CD14-positive monocyte (primary cell): ENCODE results near the gene OR10H5. TPM values are rescaled to one million over a fixed set of nuclear protein-coding genes. Genes with fewer than 3 reads are reported as not detected.
A peak's percentile ranks its signal among the peaks of the same experiment; 100 is the strongest.
"Not testable (repeated sequence)": the region's sequence is repeated elsewhere in the genome, so short reads cannot be mapped to it uniquely, and the experiment has no call there.

Experiments
- DNase-seq, 3 donors: peaks; one replicate each; pipeline ENCODE4 v3.0.0-alpha.2; 2011 to 2022
- H2AFZ ChIP-seq: 2 replicates; pipeline ENCODE4 v1.6.0; 2012; ENCODE audit warnings: mild to moderate bottlenecking, low read depth, low read length, inconsistent platforms; ENCODE audit not compliant: insufficient read depth, poor library complexity, severe bottlenecking
- H3K27ac ChIP-seq, 2 donors: 1 replicate in 1 of 2; 2 replicates in 1 of 2; pipeline ENCODE4 v1.5.1; 2012 to 2013; ENCODE audit warnings: low read length in 2 of 2, control low read depth in 1 of 2, inconsistent platforms in 1 of 2, low read depth in 1 of 2, mild to moderate bottlenecking in 1 of 2
- H3K27me3 ChIP-seq, 2 donors: one replicate each; pipeline versions ENCODE4 v1.6.0 to v1.6.1; 2011 to 2013; ENCODE audit warnings: low read length in 2 of 2; ENCODE audit not compliant: control insufficient read depth in 2 of 2, insufficient read depth in 2 of 2
- H3K36me3 ChIP-seq, 2 donors: replicated peaks in 1 of 2; 1 replicate in 1 of 2; 2 replicates in 1 of 2; pipeline versions ENCODE4 v1.5.1 to v1.6.1; 2012 to 2013; ENCODE audit warnings: low read length in 2 of 2, control low read depth in 1 of 2, inconsistent platforms in 1 of 2, mild to moderate bottlenecking in 1 of 2; ENCODE audit not compliant: insufficient read depth in 2 of 2, control insufficient read depth in 1 of 2
- H3K4me1 ChIP-seq, 2 donors: 1 replicate in 1 of 2; 2 replicates in 1 of 2; pipeline versions ENCODE4 v1.5.1 to v1.6.1; 2012 to 2013; ENCODE audit warnings: low read length in 2 of 2, control low read depth in 1 of 2, inconsistent platforms in 1 of 2, mild to moderate bottlenecking in 1 of 2, moderate library complexity in 1 of 2; ENCODE audit not compliant: insufficient read depth in 2 of 2, control insufficient read depth in 1 of 2
- H3K4me2 ChIP-seq: replicated peaks from 2 replicates; pipeline ENCODE3; 2012; ENCODE audit warnings: low read length, moderate library complexity, mild to moderate bottlenecking; ENCODE audit not compliant: poor library complexity, severe bottlenecking; ENCODE audit errors: extremely low read depth
- H3K4me3 ChIP-seq, 3 experiments: fragments of 200-600 bp in 1 of 3; sonication (generic) in 1 of 3; replicated peaks in 1 of 3; 1 replicate in 2 of 3; 2 replicates in 1 of 3; pipeline ENCODE4 v1.5.1; 2011 to 2013; ENCODE audit warnings: low read length in 3 of 3, mild to moderate bottlenecking in 3 of 3, control low read depth in 2 of 3, low read depth in 2 of 3, inconsistent platforms in 1 of 3, moderate library complexity in 1 of 3
- H3K79me2 ChIP-seq: 2 replicates; pipeline ENCODE4 v1.6.0; 2012; ENCODE audit warnings: mild to moderate bottlenecking, control low read depth, inconsistent platforms, low read length, moderate library complexity; ENCODE audit not compliant: insufficient read depth
- H3K9ac ChIP-seq: 2 replicates; pipeline ENCODE4 v1.6.0; 2017; ENCODE audit warnings: low read length, mild to moderate bottlenecking; ENCODE audit not compliant: insufficient read depth, poor library complexity, severe bottlenecking
- H3K9me3 ChIP-seq, 2 donors: replicated peaks in 1 of 2; 1 replicate in 1 of 2; 2 replicates in 1 of 2; pipeline versions ENCODE4 v1.5.1 to v1.6.1; 2012 to 2013; ENCODE audit warnings: low read length in 2 of 2, control low read depth in 1 of 2; ENCODE audit not compliant: control insufficient read depth in 1 of 2, insufficient read depth in 1 of 2
- H4K20me1 ChIP-seq: 2 replicates; pipeline ENCODE4 v1.6.0; 2012; ENCODE audit warnings: mild to moderate bottlenecking, low read length, control low read depth, moderate library complexity; ENCODE audit not compliant: insufficient read depth
- H3K27ac Mint-ChIP-seq, 7 donors: one replicate each; pipeline ENCODE4 v1.8.0; 2020; ENCODE audit warnings: mild to moderate bottlenecking in 7 of 7, mixed read lengths in 7 of 7, moderate library complexity in 6 of 7, inconsistent platforms in 2 of 7
- H3K27me3 Mint-ChIP-seq, 3 donors: one replicate each; pipeline ENCODE4 v1.8.0; 2021 to 2022; ENCODE audit warnings: low read depth in 3 of 3, mild to moderate bottlenecking in 3 of 3, mixed read lengths in 3 of 3, moderate library complexity in 3 of 3, inconsistent platforms in 1 of 3
- H3K36me3 Mint-ChIP-seq, 2 donors: one replicate each; pipeline ENCODE4 v1.8.0; 2020; ENCODE audit warnings: mixed read lengths in 2 of 2, inconsistent platforms in 1 of 2, mild to moderate bottlenecking in 1 of 2
- H3K4me1 Mint-ChIP-seq: one replicate; pipeline ENCODE4 v1.8.0; 2020; ENCODE audit warnings: mild to moderate bottlenecking, mixed read lengths
- H3K4me3 Mint-ChIP-seq, 2 donors: one replicate each; pipeline ENCODE4 v1.8.0; 2020; ENCODE audit warnings: mild to moderate bottlenecking in 2 of 2, mixed read lengths in 2 of 2, moderate library complexity in 1 of 2
- H3K9me3 Mint-ChIP-seq, 7 donors: one replicate each; pipeline ENCODE4 v1.8.0; 2020 to 2022; ENCODE audit warnings: mixed read lengths in 7 of 7, mild to moderate bottlenecking in 6 of 7, moderate library complexity in 6 of 7, inconsistent platforms in 2 of 7
- CTCF ChIP-seq: fragments of 200-600 bp; IDR thresholded peaks from one replicate; pipeline ENCODE4 v1.8.0; 2022; ENCODE audit warnings: antibody characterized with exemption, mild to moderate bottlenecking
- WGBS: methylation state at CpG from one replicate; pipeline ENCODE4 v1.1.5; 2013; ENCODE audit warnings: missing lambda C conversion rate; ENCODE audit not compliant: insufficient coverage; 5-methylcytosine and 5-hydroxymethylcytosine counted together
- intact Hi-C, 2 donors: fragments of 100-400 bp; cut with micrococcal nuclease; formaldehyde crosslinking; loops; one replicate each; pipeline versions ENCODE4 v1.15.0 to v1.15.1; 2023
- polyA plus RNA-seq, 3 donors: library from polyadenylated mRNA; depleted of rRNA in 1 of 3; unstranded in 2 of 3; stranded (reverse) in 1 of 3; fragments of 300-500 nt in 2 of 3; fragments of >200 nt in 1 of 3; fragmentation: Illumina TruSeq in 2 of 3; gene quantifications; 1 replicate in 2 of 3; 2 replicates in 1 of 3; pipeline ENCODE4 v1.2.3, GENCODE V29; 2012 to 2021

OR10H5 gene
- polyA plus RNA-seq, 3 donors, result not detected

GRCh38 chr19:15838351-15838750, 50.9 kb downstream of the OR10H5 start:
- no peak overlapping the region for H3K4me2 ChIP-seq
- peak in 1 of 3 donors; percentile 35 for DNase-seq
- 100% methylated on average over 3 of the region's 3 CpGs for WGBS
- H3K79me2 ChIP-seq, result no peaks in the 10 kb centered on the region
- TF ChIP-seq CTCF, result no peak
- no peak overlapping the region for H3K4me3 Mint-ChIP-seq
- no peaks in the 10 kb centered on the region for H3K36me3 Mint-ChIP-seq
- peaks cover 1 to 3% (median 2%) of the 10 kb centered on the region in 3 donors for H3K27me3 Mint-ChIP-seq
- H2AFZ ChIP-seq, result no peak overlapping the region
- H3K36me3 ChIP-seq, result no peaks in the 10 kb centered on the region
- H3K9ac ChIP-seq, result no peak overlapping the region
- H3K9me3 ChIP-seq, result no peaks in the 10 kb centered on the region
- H3K4me3 ChIP-seq, result no peak overlapping the region
- H3K4me1 ChIP-seq, result peaks cover 7 to 20% of the 10 kb centered on the region in 2 donors
- H3K27ac Mint-ChIP-seq, result no peak overlapping the region
- no peaks in the 10 kb centered on the region for H3K27me3 ChIP-seq
- H3K9me3 Mint-ChIP-seq, result no peaks in the 10 kb centered on the region
- no peaks in the 10 kb centered on the region for H4K20me1 ChIP-seq
- intact Hi-C loops, result no loop called here
- H3K4me1 Mint-ChIP-seq, result peaks cover 19% of the 10 kb centered on the region
- no peak overlapping the region for H3K27ac ChIP-seq

GRCh38 chr19:15839888-15840287, 52.4 kb downstream of the OR10H5 start:
- H4K20me1 ChIP-seq, H3K27me3 ChIP-seq, intact Hi-C loops, H3K4me3 Mint-ChIP-seq, H3K79me2 ChIP-seq, H3K36me3 Mint-ChIP-seq, H3K27ac ChIP-seq, H2AFZ ChIP-seq, H3K27me3 Mint-ChIP-seq, H3K9ac ChIP-seq, H3K27ac Mint-ChIP-seq, H3K36me3 ChIP-seq, H3K9me3 Mint-ChIP-seq, DNase-seq, H3K9me3 ChIP-seq, H3K4me2 ChIP-seq, H3K4me3 ChIP-seq: not testable (repeated sequence)
- 97% methylated on average over 3 of the region's 4 CpGs for WGBS
- H3K4me1 ChIP-seq, result peaks cover 7 to 20% of the 10 kb centered on the region in 2 donors
- peaks cover 23% of the 10 kb centered on the region for H3K4me1 Mint-ChIP-seq
